ENCODE data around the gene DDX1.

DNA sequence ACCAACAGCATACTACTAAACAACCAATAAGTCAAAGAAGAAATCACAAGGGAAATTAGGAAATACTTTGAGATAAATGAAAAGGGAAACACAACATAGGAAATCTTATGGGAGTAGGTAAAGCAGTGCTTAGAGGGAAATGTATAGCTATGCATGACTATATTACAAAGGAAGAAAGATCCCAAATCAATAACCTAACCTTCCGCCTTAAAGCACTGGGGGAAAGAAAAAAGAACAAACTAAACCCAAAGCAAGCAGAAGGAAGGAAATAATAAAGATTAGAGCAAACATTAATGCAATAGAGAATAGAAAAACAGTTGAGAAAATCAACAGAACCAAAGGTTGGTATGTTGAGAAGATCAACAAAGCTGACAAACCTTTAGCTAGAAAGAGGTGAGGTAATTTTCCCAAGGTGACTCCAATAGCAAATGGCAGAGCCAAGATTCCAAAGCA, 49.9 kb downstream of the DDX1 start:
- TF ChIP-seq, protein P1, sequence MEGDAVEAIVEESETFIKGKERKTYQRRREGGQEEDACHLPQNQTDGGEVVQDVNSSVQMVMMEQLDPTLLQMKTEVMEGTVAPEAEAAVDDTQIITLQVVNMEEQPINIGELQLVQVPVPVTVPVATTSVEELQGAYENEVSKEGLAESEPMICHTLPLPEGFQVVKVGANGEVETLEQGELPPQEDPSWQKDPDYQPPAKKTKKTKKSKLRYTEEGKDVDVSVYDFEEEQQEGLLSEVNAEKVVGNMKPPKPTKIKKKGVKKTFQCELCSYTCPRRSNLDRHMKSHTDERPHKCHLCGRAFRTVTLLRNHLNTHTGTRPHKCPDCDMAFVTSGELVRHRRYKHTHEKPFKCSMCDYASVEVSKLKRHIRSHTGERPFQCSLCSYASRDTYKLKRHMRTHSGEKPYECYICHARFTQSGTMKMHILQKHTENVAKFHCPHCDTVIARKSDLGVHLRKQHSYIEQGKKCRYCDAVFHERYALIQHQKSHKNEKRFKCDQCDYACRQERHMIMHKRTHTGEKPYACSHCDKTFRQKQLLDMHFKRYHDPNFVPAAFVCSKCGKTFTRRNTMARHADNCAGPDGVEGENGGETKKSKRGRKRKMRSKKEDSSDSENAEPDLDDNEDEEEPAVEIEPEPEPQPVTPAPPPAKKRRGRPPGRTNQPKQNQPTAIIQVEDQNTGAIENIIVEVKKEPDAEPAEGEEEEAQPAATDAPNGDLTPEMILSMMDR (IDR thresholded peaks at IDR 0.05) = no peak
- no peak for TF ChIP-seq POLR2A (IDR thresholded peaks at IDR 0.05)
